ENCODE results near the gene BSG. TPM values are rescaled to one million over a fixed set of nuclear protein-coding genes. Genes with fewer than 3 reads are reported as not detected.

Gene BSG
- polyA plus RNA-seq, 5 donors = 219 to 458 (median 275) TPM

Other genes starting within 250 kb of the BSG start
- gene MIER2, start 227.8 kb upstream of the BSG start, polyA plus RNA-seq (ENCODE audit: insufficient read depth in 1 of 5, insufficient read length in 5 of 5, low replicate concordance in 1 of 5) = 10 to 100 TPM; 18.9 to 35.9 (median 26.1) TPM
- gene C2CD4C, start 163.4 kb upstream of the BSG start, polyA plus RNA-seq (ENCODE audit: insufficient read depth in 1 of 5, insufficient read length in 5 of 5, low replicate concordance in 1 of 5) = under 1 TPM; 0.33 to 0.86 (median 0.54) TPM
- gene SHC2, start 111.6 kb upstream of the BSG start, polyA plus RNA-seq (ENCODE audit: insufficient read depth in 1 of 5, insufficient read length in 5 of 5, low replicate concordance in 1 of 5) = 10 to 100 TPM; 13.3 to 30.9 (median 21.0) TPM
- gene MADCAM1, start 76.1 kb upstream of the BSG start, polyA plus RNA-seq (ENCODE audit: insufficient read depth in 1 of 5, insufficient read length in 5 of 5, low replicate concordance in 1 of 5) = 10 to 100 TPM in 2 of 5 donors, 1 to 10 TPM in 3; 4.0 to 14.7 (median 6.2) TPM
- 10 to 100 TPM in 1 of 5 donors, 1 to 10 TPM in 4; 4.0 to 15.5 (median 6.6) TPM for gene TPGS1, start 65.1 kb upstream of the BSG start, polyA plus RNA-seq (ENCODE audit: insufficient read depth in 1 of 5, insufficient read length in 5 of 5, low replicate concordance in 1 of 5)
- gene CDC34, start 40.8 kb upstream of the BSG start, polyA plus RNA-seq (ENCODE audit: insufficient read depth in 1 of 5, insufficient read length in 5 of 5, low replicate concordance in 1 of 5) = 10 to 100 TPM; 43.5 to 68.9 (median 50.8) TPM
- 1 to 10 TPM in 1 of 5 donors, under 1 TPM in 4; 0.32 to 1.1 (median 0.76) TPM for gene GZMM, start 28.5 kb upstream of the BSG start, polyA plus RNA-seq (ENCODE audit: insufficient read depth in 1 of 5, insufficient read length in 5 of 5, low replicate concordance in 1 of 5)
- gene HCN2, start 17.3 kb downstream of the BSG start, polyA plus RNA-seq (ENCODE audit: insufficient read depth in 1 of 5, insufficient read length in 5 of 5, low replicate concordance in 1 of 5) = under 1 TPM; 0.05 to 0.15 (median 0.13) TPM
- 10 to 100 TPM; 28.9 to 46.0 (median 43.0) TPM for gene POLRMT, start 60.9 kb downstream of the BSG start, polyA plus RNA-seq (ENCODE audit: insufficient read depth in 1 of 5, insufficient read length in 5 of 5, low replicate concordance in 1 of 5)
- under 1 TPM; 0.19 to 0.57 (median 0.22) TPM for gene FGF22, start 67.3 kb downstream of the BSG start, polyA plus RNA-seq (ENCODE audit: insufficient read depth in 1 of 5, insufficient read length in 5 of 5, low replicate concordance in 1 of 5)
- 10 to 100 TPM; 13.8 to 33.6 (median 19.8) TPM for gene RNF126, start 90.6 kb downstream of the BSG start, polyA plus RNA-seq (ENCODE audit: insufficient read depth in 1 of 5, insufficient read length in 5 of 5, low replicate concordance in 1 of 5)
- 10 to 100 TPM in 3 of 5 donors, 1 to 10 TPM in 2; 7.0 to 17.2 (median 12.9) TPM for gene FSTL3, start 103.8 kb downstream of the BSG start, polyA plus RNA-seq (ENCODE audit: insufficient read depth in 1 of 5, insufficient read length in 5 of 5, low replicate concordance in 1 of 5)
- gene PRSS57, start 122.9 kb downstream of the BSG start, polyA plus RNA-seq (ENCODE audit: insufficient read depth in 1 of 5, insufficient read length in 5 of 5, low replicate concordance in 1 of 5) = under 1 TPM in 4 of 5 donors, not detected in 1; 0.14 to 0.64 (median 0.39) TPM
- gene PALM, start 136.3 kb downstream of the BSG start, polyA plus RNA-seq (ENCODE audit: insufficient read depth in 1 of 5, insufficient read length in 5 of 5, low replicate concordance in 1 of 5) = 10 to 100 TPM; 32.5 to 62.8 (median 43.2) TPM
- gene MISP, start 178.5 kb downstream of the BSG start, polyA plus RNA-seq (ENCODE audit: insufficient read depth in 1 of 5, insufficient read length in 5 of 5, low replicate concordance in 1 of 5) = 10 to 100 TPM in 2 of 5 donors, 1 to 10 TPM in 3; 5.7 to 17.2 (median 9.4) TPM
- gene PTBP1, start 224.9 kb downstream of the BSG start, polyA plus RNA-seq (ENCODE audit: insufficient read depth in 1 of 5, insufficient read length in 5 of 5, low replicate concordance in 1 of 5) = 100 to 1,000 TPM; 294 to 375 (median 310) TPM
- gene PLPPR3, start 249.4 kb downstream of the BSG start, polyA plus RNA-seq (ENCODE audit: insufficient read depth in 1 of 5, insufficient read length in 5 of 5, low replicate concordance in 1 of 5) = 10 to 100 TPM in 1 of 5 donors, 1 to 10 TPM in 4; 3.0 to 13.7 (median 7.1) TPM